HG03460 (cell line): ENCODE results near the gene TREML2.

Source experiments
- ATAC-seq: cut with Tn5 transposase; IDR thresholded peaks from one replicate; pipeline ENCODE4 v1.9.1; 2021; ENCODE audit not compliant: unreplicated experiment

Gene TREML2

DNA sequence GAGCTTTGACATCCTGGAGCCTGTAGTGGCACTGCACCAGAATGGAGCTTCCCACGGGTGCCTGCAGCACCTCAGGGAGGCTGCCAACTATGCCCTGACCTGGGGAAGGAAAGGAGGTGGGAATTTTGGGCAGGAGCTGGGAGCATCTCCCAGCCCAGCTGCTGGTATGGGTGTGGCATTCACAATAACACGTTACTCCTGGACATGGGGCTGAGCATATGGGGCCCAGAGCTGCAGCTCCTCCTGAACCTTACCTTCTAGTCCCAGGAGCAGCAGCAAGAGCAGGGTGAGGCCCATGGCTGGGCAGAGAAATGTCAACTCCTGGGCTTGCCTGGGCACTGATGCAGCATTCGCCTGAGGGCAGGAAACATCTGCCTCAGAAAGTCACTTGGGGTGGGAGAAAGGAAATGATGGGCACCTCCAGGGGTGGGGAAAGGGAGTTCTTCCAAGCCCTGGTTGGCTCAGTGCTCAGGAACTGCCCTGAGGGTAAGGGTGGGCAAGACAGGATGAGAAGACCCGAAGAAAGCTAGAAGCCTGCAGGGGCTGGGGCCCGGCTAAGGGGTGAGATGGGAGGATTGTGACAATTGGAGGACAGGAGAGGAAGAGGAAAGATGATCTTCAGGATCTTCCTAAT, 46.8 kb downstream of the TREML2 start, which contains the start of gene TREML1:
Gene TREML1 (minus strand): TSS at position 356 of the 634 bp plus-strand sequence. CDS start 59 bp downstream, at position 297.
- no peak for ATAC-seq

- ATAC-seq: no peak
Measured at GRCh38 chr6:41153451-41153850, 47.5 kb downstream of the TREML2 start.

DNA sequence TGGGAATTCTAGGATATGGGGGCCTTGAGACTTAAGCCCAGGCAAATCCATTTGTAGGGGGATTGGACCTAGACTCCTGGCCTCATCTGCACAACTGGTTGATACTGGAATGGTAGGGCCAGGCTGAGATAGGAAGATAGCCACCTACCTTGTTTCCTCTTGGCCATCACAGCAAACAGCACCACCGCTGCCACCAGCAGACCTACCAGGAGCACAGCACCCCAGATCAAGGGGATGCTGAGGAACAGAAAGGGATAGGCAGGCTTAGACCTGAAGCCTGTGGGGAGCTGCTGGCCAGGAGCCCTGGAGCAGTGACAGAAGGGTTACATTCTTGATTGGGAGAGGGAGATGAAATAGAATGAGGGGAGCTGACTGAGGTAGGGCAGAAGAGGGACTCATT, 50.3 kb downstream of the TREML2 start:
- ATAC-seq: no peak

GRCh38 chr6:41147917-41148316, 53.0 kb downstream of the TREML2 start:
- ATAC-seq: no peak
